ENCODE results near the gene PSMB7.

Gene PSMB7

DNA sequence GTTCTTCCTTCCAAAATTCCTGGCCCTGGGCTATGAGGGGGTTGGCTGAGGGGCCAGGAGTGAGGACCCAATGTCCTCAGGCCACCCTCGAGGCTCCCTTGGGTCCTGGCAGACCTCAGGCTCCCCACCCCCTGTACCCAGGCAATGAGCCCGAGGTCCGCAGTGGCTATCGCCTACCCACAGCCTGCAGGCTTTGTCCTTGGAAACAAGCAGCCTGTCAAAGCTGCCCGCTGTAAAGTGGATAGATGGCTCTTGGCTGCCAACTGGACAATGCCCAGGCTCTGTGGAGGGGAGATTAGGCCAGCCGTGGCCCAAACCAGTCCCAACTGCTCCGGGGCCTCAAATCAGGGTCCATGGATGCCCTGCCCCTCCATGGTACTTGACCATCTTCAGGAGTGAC lies 32.8 kb upstream of the PSMB7 start:
- Histone ChIP-seq H3K4me2 (ENCODE audit: low read depth, low read length, poor library complexity, severe bottlenecking) (no peak overlapping the region), H3K9me3 (ENCODE audit: insufficient read depth, low read length) (no peaks in the 10 kb centered on the region), H3K9me2 (replicated peaks; ENCODE audit: insufficient read depth, low read length) (no peaks in the 10 kb centered on the region), H3K27me3 (ENCODE audit: low read length) (no peaks in the 10 kb centered on the region), H4K20me1 (ENCODE audit: low read depth, low read length) (no peaks in the 10 kb centered on the region), H3K9ac (ENCODE audit: low read length) (no peak overlapping the region), H3F3A (ENCODE audit: insufficient read depth) (no peaks in the 10 kb centered on the region), H3K79me2 (ENCODE audit: insufficient read depth, low read length) (no peaks in the 10 kb centered on the region), H3K27ac (ENCODE audit: low read depth, low read length) (no peak overlapping the region), H3K4me3 (ENCODE audit: insufficient read depth, low read length, poor library complexity, severe bottlenecking) (no peak overlapping the region), H3K36me3 (ENCODE audit: low read length) (no peaks in the 10 kb centered on the region), H2AFZ (ENCODE audit: low read depth, low read length, severe bottlenecking) (no peak overlapping the region)
- TF ChIP-seq, protein P1, sequence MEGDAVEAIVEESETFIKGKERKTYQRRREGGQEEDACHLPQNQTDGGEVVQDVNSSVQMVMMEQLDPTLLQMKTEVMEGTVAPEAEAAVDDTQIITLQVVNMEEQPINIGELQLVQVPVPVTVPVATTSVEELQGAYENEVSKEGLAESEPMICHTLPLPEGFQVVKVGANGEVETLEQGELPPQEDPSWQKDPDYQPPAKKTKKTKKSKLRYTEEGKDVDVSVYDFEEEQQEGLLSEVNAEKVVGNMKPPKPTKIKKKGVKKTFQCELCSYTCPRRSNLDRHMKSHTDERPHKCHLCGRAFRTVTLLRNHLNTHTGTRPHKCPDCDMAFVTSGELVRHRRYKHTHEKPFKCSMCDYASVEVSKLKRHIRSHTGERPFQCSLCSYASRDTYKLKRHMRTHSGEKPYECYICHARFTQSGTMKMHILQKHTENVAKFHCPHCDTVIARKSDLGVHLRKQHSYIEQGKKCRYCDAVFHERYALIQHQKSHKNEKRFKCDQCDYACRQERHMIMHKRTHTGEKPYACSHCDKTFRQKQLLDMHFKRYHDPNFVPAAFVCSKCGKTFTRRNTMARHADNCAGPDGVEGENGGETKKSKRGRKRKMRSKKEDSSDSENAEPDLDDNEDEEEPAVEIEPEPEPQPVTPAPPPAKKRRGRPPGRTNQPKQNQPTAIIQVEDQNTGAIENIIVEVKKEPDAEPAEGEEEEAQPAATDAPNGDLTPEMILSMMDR (IDR thresholded peaks at IDR 0.05; ENCODE audit: insufficient read depth, low read length, poor library complexity, severe bottlenecking): no peak
- TF ChIP-seq EZH2phosphoT487 (conservative IDR thresholded peaks at IDR 0.05; ENCODE audit: low read length): no peak

DNA sequence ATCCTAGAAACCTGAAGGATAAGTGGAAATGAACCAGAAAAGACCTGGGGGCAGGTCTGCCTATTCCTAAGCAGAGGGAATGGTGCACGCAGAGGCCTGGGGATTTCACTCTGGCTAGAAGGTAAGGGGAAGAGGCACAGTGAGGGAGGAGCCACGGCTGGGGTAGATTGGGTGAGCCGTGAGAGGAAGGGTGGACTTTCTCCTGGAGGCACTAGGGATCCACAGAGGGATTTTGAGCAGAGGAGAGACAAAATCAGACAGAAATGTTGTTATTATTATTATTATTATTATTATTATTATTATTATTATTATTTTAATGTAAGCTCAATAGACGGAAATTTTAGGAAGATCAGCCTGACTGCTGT lies 32.0 kb upstream of the PSMB7 start:
- Histone ChIP-seq H3K36me3 (ENCODE audit: low read length) (no peaks in the 10 kb centered on the region), H3K4me2 (ENCODE audit: low read depth, low read length, poor library complexity, severe bottlenecking) (no peak overlapping the region), H2AFZ (ENCODE audit: low read depth, low read length, severe bottlenecking) (no peak overlapping the region)

GRCh38 chr9:124444166-124444565 lies 28.9 kb upstream of the PSMB7 start:
- Histone ChIP-seq H4K20me1 (ENCODE audit: low read depth, low read length) (no peaks in the 10 kb centered on the region), H3K27ac (ENCODE audit: low read depth, low read length) (no peak overlapping the region), H3K9ac (ENCODE audit: low read length) (no peak overlapping the region), H3K79me2 (ENCODE audit: insufficient read depth, low read length) (no peaks in the 10 kb centered on the region), H3K9me2 (replicated peaks; ENCODE audit: insufficient read depth, low read length) (no peaks in the 10 kb centered on the region), H3K4me2 (ENCODE audit: low read depth, low read length, poor library complexity, severe bottlenecking) (no peak overlapping the region), H3K36me3 (ENCODE audit: low read length) (no peaks in the 10 kb centered on the region), H2AFZ (ENCODE audit: low read depth, low read length, severe bottlenecking) (no peak overlapping the region), H3K4me3 (ENCODE audit: insufficient read depth, low read length, poor library complexity, severe bottlenecking) (no peak overlapping the region), H3F3A (ENCODE audit: insufficient read depth) (no peaks in the 10 kb centered on the region), H3K9me3 (ENCODE audit: insufficient read depth, low read length) (no peaks in the 10 kb centered on the region), H3K27me3 (ENCODE audit: low read length) (no peaks in the 10 kb centered on the region)
- TF ChIP-seq, protein P1 (IDR thresholded peaks at IDR 0.05; ENCODE audit: insufficient read depth, low read length, poor library complexity, severe bottlenecking): no peak
- TF ChIP-seq EZH2phosphoT487 (conservative IDR thresholded peaks at IDR 0.05; ENCODE audit: low read length): no peak

More for the DNA sequence above, 32.0 kb upstream of the PSMB7 start:
- H3K4me3 ChIP-seq (ENCODE audit: insufficient read depth, low read length, poor library complexity, severe bottlenecking): no peak overlapping the region
- no peaks in the 10 kb centered on the region for H3K9me2 ChIP-seq (replicated peaks; ENCODE audit: insufficient read depth, low read length)
- TF ChIP-seq, protein P1 (IDR thresholded peaks at IDR 0.05; ENCODE audit: insufficient read depth, low read length, poor library complexity, severe bottlenecking): no peak
- no peak for TF ChIP-seq EZH2phosphoT487 (conservative IDR thresholded peaks at IDR 0.05; ENCODE audit: low read length)
- H3K9me3 ChIP-seq (ENCODE audit: insufficient read depth, low read length): no peaks in the 10 kb centered on the region
- no peaks in the 10 kb centered on the region for H3K27me3 ChIP-seq (ENCODE audit: low read length)
- no peak overlapping the region for H3K9ac ChIP-seq (ENCODE audit: low read length)
- H3K79me2 ChIP-seq (ENCODE audit: insufficient read depth, low read length): no peaks in the 10 kb centered on the region
- H3K27ac ChIP-seq (ENCODE audit: low read depth, low read length): no peak overlapping the region
- no peaks in the 10 kb centered on the region for H4K20me1 ChIP-seq (ENCODE audit: low read depth, low read length)
- H3F3A ChIP-seq (ENCODE audit: insufficient read depth): no peaks in the 10 kb centered on the region
